Measurements from ENCODE around the gene KSR2.

Gene KSR2

DNA sequence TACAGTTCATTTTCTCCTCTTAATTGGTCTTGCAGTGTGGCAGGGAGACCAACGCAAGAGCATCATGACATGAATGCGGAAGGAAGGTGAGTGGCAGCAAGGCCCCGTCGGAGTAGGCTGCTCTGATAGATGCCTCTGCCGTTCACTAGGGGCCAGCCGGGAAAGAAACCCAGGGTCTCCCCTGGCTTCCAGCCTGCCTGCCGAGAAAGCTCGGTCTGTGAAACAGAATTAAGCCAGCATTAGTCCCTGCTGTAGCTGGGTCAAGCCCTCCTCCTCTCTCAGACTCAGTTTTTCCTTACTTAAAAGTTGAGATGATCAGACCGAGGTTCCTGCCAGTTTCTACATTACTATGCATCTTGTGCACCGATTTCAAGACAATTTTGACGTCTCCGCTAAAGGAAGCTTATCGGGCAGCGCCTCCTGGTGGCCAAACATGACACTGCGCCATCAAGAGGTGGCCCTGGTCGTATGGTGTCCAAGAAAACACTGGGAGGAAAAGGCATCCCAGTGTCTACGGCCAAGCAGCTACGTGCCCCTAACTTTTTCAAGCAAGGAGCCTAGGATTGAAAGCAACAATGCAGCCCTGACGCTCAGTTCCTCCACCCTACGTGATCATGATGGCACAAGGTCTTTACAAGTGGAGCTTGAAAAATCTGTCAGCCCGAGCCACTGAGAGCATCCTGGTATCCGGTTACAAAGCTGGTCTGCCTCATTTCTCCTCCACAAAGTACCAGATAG lies 131.6 kb downstream of the KSR2 start:
- peak; percentile 67 for DNase-seq (ENCODE audit: low spot score)
- ChIA-PET POLR2A (ENCODE audit: low non-redundant PET) (no interaction called here), CTCF (interaction anchor here (0.6 to 2.6 kb wide), 29 partner anchors 10 to 624 kb away, joined by 3 to 35 read pairs (median 4); no protein-coding TSS in a partner anchor)
- peak; percentile 95 for TF ChIP-seq CTCF (conservative IDR thresholded peaks at IDR 0.05; ENCODE audit: low read depth)
- H3K27ac ChIP-seq = no peak overlapping the region

GRCh38 chr12:117836476-117836875 lies 132.3 kb downstream of the KSR2 start:
- no peak for DNase-seq (ENCODE audit: low spot score)
- ChIA-PET POLR2A (ENCODE audit: low non-redundant PET) (no interaction called here), CTCF (interaction anchor here (0.7 to 2.6 kb wide), 18 partner anchors 9 to 623 kb away, joined by 3 to 35 read pairs (median 4); no protein-coding TSS in a partner anchor)
- H3K27ac ChIP-seq = no peak overlapping the region
- TF ChIP-seq CTCF (conservative IDR thresholded peaks at IDR 0.05; ENCODE audit: low read depth) = no peak

- CTCF ChIA-PET = no interaction called here
- H3K27ac ChIP-seq = no peak overlapping the region
- DNase-seq (ENCODE audit: low spot score) = no peak
- POLR2A ChIA-PET (ENCODE audit: low non-redundant PET) = no interaction called here
- TF ChIP-seq CTCF (conservative IDR thresholded peaks at IDR 0.05; ENCODE audit: low read depth) = no peak
Observed at GRCh38 chr12:117835156-117835555, 133.6 kb downstream of the KSR2 start.

DNA sequence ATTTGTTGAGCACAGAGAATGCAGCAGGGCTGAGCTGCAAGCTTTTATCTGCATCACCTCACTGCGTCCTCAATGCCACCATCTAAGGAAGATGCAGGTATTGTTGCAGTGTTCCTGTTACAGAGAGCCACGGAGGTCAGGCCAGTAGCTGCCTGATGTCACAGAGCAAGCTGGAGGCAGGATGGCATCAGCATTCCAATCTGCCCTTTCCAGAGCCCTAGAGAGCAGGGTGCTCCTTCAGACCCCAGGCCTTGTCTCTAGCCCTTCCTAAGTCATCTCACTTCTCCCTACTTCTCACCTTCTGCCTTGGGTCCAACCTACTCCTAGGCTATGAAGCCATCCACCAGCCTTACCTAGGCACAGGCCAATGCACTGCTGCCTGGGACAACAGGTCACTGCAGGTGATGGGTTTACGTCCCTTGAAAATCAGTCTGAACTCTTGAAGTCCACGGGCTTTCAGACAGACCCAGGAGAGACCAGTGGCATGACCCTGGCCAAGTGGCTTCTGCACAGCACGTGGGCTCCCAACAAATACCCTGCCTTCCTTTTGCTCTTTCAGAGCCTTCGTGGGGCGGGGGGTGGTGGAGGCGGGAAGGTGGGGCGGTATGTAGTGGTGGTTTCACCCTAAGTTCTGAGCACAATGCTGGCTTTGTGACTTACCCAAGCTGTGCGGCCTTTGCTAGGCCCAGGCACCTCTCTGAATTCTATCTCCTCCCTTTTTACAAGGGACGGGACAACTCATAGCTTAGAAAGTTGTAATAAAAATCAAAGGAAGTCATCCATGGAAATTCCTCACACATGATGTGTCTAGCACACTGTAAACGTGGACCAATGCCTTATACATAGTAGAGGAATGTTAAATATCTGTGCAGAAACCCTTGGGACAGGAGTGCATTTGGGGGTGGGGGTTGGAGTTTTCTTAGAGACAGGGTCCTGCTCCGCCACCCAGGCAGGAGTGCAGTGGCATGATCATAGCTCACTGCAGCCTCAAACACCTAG lies 136.0 kb downstream of the KSR2 start:
- CTCF ChIA-PET = interaction anchor here (0.6 to 2.7 kb wide), 3 partner anchors 90 to 466 kb away, joined by 3 to 8 read pairs (median 4); no protein-coding TSS in a partner anchor
- no peak for TF ChIP-seq CTCF (conservative IDR thresholded peaks at IDR 0.05; ENCODE audit: low read depth)
- peak; percentile 23 for DNase-seq (ENCODE audit: low spot score)
- H3K27ac ChIP-seq = no peak overlapping the region
- POLR2A ChIA-PET (ENCODE audit: low non-redundant PET) = no interaction called here

GRCh38 chr12:117830471-117830870 lies 138.3 kb downstream of the KSR2 start:
- POLR2A ChIA-PET (ENCODE audit: low non-redundant PET) = no interaction called here
- H3K27ac ChIP-seq = no peak overlapping the region
- no peak for DNase-seq (ENCODE audit: low spot score)

More at GRCh38 chr12:117830471-117830870, 138.3 kb downstream of the KSR2 start:
- no peak for TF ChIP-seq CTCF (conservative IDR thresholded peaks at IDR 0.05; ENCODE audit: low read depth)
- CTCF ChIA-PET = interaction anchor here (0.7 to 1.3 kb wide), 3 partner anchors 19 to 1228 kb away, joined by 3 read pairs; no protein-coding TSS in a partner anchor

Measured in RWPE1 (cell line).